Neural cell (in vitro differentiated cells): ENCODE data around the gene ZFR.

Source experiments
- EP300 ChIP-seq: fragments of 450-650 bp; conservative IDR thresholded peaks from 2 replicates; pipeline ENCODE4 v1.6.1; 2014; ENCODE audit warnings: antibody characterized with exemption, mild to moderate bottlenecking, moderate library complexity; ENCODE audit not compliant: poor library complexity, severe bottlenecking
- EZH2 ChIP-seq: fragments of 200-600, 300-800 bp; shearing (Covaris generic), sonication (generic); IDR thresholded peaks from 2 replicates; pipeline ENCODE4 v1.6.1; 2014; ENCODE audit warnings: antibody characterized with exemption, low read length, borderline replicate concordance, mild to moderate bottlenecking; ENCODE audit not compliant: insufficient read depth, poor library complexity, severe bottlenecking
- MXI1 ChIP-seq: fragments of 450-650 bp; conservative IDR thresholded peaks from 2 replicates; pipeline ENCODE4 v1.6.1; 2014; ENCODE audit warnings: antibody characterized with exemption, mild to moderate bottlenecking; ENCODE audit not compliant: poor library complexity, severe bottlenecking
- POLR2AphosphoS5 ChIP-seq: IDR thresholded peaks from 2 replicates; pipeline ENCODE4 v1.6.1; 2012
- RAD21 ChIP-seq: fragments of 450-650 bp; conservative IDR thresholded peaks from 2 replicates; pipeline ENCODE4 v1.6.1; 2014; ENCODE audit warnings: antibody characterized with exemption, mild to moderate bottlenecking, moderate library complexity
- TAF1 ChIP-seq: IDR thresholded peaks from 2 replicates; pipeline ENCODE4 v1.6.1; 2012; ENCODE audit warnings: low read depth
- TF ChIP-seq, protein P1 (sequence below): fragments of 450-650 bp; IDR thresholded peaks from 2 replicates; pipeline ENCODE4 v1.5.1; 2014; ENCODE audit warnings: antibody characterized with exemption, mild to moderate bottlenecking, moderate library complexity; ENCODE audit not compliant: poor library complexity, severe bottlenecking
- TF ChIP-seq, protein P2 (sequence below): IDR thresholded peaks from 2 replicates; pipeline ENCODE4 v1.6.1; 2012; ENCODE audit warnings: borderline replicate concordance

DNA sequence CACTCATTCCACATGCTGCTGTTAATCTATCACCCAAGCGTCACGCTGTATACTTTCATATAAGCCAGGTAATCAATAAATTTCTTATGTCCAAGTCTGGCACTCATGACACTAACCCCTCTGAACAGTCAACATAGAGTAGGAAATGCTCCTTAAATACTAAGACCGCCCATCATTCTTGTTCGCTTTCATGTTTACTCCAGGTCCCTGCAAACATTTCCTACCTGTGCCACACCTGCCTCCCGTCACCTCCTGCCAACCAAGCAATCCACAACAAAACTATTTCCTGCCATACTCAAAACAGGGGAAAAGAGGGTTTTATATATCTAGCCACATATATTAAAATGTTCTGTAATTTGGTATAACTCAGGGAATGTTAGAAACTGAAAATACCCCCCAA, 39.0 kb downstream of the ZFR start:
- TF ChIP-seq, protein P1, sequence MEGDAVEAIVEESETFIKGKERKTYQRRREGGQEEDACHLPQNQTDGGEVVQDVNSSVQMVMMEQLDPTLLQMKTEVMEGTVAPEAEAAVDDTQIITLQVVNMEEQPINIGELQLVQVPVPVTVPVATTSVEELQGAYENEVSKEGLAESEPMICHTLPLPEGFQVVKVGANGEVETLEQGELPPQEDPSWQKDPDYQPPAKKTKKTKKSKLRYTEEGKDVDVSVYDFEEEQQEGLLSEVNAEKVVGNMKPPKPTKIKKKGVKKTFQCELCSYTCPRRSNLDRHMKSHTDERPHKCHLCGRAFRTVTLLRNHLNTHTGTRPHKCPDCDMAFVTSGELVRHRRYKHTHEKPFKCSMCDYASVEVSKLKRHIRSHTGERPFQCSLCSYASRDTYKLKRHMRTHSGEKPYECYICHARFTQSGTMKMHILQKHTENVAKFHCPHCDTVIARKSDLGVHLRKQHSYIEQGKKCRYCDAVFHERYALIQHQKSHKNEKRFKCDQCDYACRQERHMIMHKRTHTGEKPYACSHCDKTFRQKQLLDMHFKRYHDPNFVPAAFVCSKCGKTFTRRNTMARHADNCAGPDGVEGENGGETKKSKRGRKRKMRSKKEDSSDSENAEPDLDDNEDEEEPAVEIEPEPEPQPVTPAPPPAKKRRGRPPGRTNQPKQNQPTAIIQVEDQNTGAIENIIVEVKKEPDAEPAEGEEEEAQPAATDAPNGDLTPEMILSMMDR = no peak
- TF ChIP-seq MXI1 (no peak), EZH2 (no peak), TAF1 (no peak), POLR2AphosphoS5 (no peak), EP300 (no peak), RAD21 (no peak)
- TF ChIP-seq, protein P2, sequence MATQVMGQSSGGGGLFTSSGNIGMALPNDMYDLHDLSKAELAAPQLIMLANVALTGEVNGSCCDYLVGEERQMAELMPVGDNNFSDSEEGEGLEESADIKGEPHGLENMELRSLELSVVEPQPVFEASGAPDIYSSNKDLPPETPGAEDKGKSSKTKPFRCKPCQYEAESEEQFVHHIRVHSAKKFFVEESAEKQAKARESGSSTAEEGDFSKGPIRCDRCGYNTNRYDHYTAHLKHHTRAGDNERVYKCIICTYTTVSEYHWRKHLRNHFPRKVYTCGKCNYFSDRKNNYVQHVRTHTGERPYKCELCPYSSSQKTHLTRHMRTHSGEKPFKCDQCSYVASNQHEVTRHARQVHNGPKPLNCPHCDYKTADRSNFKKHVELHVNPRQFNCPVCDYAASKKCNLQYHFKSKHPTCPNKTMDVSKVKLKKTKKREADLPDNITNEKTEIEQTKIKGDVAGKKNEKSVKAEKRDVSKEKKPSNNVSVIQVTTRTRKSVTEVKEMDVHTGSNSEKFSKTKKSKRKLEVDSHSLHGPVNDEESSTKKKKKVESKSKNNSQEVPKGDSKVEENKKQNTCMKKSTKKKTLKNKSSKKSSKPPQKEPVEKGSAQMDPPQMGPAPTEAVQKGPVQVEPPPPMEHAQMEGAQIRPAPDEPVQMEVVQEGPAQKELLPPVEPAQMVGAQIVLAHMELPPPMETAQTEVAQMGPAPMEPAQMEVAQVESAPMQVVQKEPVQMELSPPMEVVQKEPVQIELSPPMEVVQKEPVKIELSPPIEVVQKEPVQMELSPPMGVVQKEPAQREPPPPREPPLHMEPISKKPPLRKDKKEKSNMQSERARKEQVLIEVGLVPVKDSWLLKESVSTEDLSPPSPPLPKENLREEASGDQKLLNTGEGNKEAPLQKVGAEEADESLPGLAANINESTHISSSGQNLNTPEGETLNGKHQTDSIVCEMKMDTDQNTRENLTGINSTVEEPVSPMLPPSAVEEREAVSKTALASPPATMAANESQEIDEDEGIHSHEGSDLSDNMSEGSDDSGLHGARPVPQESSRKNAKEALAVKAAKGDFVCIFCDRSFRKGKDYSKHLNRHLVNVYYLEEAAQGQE = no peak
